HT1080 (cell line): ENCODE results near the gene APEH. TPM values are rescaled to one million over a fixed set of nuclear protein-coding genes. Genes with fewer than 3 reads are reported as not detected.
"Not testable (repeated sequence)": the region's sequence is repeated elsewhere in the genome, so short reads cannot be mapped to it uniquely, and the experiment has no call there.

ENCODE experiments used
- DNase-seq: peaks from one replicate; pipeline ENCODE4 v3.0.0-alpha.2; 2015; ENCODE audit warnings: low read depth
- total RNA-seq: library from RNA; depleted of rRNA; stranded (reverse); fragments of >200 nt; shearing (Covaris generic); gene quantifications from 2 replicates; pipeline ENCODE4 v1.2.3, GENCODE V29; 2014

APEH gene
- total RNA-seq, 1 experiment from 2014 or later: 163 TPM

DNA sequence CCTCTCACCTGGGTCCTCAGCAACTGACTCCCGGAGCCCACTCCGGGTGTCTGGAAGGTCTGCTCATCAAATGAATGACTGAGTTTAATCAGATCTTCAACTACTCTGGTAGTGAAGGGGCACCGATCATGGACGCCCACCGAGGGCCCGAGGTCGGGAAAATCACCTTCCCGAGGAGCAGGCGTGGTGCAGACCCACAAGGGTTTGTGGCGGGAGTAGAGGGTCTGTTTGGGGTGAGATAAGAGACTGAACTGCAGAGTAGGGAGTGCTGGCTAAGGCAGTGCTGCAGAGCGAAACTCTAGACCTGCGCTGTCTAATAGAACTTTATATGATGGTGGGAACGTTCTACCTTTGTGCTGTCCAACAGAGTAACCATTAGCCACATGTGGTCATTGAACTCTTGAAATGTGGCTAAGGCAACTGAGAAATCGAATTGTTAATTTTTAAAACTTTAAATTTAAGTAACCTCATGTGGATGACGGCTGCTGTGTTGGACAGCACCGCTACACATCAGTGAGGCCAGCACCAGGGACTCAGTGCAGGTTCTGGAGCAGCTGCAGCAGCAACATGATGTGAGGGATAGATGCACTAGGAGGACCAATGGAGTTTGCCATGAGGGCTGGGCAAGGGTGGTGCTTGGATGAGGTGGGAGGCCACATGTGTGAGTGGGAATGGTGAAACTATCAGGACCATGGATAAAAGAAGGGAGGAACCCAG lies 15.9 kb downstream of the APEH start:
- DNase-seq: not testable (repeated sequence)

DNA sequence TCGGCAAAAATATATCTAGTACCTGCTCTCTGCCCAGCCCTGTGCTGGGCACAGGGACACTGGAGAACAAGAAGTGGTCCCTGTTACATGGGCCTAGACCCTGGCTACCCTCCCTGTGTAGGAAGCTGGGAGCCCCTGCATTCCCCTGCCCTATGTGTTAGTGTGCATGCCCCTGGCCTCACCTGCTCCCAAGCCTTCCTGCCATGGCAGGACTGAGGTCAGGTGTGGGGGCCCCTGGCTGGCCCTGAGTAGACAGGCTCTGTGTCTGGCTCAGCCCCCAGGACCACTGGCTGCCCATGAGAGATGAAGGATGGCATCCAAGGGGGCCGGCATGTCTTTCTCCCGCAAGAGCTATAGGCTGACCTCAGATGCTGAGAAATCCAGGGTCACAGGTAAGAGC lies 16.7 kb downstream of the APEH start:
- DNase-seq: not testable (repeated sequence)

DNA sequence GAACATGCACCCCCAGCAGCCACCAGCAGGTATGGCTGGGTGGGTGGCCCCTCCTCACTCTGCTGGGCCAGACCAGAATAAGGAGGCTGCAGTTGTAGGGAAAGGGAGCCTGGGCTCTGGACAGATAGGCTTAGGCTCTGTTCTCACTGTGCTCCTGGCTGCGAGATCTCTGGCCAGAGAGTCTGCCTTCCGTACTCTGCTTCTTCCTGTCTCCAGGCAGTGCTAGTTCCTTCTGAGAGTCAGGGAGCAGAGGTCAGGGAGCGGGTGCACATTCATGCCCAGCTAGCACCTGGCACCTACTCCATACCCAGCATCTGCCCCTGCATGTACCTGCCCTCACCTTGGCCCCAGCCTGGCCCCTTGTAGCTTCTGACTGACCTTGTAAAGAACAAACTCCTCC lies 17.3 kb downstream of the APEH start:
- DNase-seq: not testable (repeated sequence)

DNA sequence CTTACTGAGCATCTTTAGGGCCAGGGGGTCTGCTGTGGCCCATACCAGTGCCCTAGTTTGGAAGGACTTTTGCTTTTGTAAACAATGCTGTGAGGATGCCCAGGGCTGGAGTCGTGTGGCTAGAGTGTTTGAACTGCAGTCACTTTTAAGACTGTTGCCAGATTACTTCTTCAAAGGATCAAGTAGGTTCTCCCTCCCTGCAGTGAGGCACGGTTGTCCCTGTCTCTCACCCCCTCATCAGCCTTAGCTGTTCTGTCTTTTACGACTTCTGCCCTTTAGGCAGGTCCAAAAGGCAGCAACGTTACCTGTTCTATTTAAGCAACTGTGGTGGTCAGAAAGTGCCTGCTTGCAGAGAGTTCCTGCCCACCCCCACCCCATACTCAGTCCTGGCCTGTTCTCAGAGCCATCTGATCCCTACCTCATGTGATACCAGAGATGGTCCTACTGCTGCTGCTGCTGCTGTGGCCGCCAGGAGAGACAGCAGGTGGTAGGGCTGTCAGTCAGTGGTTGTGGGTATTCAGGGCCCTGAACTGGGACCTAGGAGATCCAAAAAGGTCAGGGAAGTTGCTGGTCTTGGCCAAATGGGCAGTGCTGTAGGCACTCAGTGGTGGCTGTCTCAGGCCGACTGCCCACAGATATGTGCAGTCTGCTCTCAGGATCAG lies 20.4 kb downstream of the APEH start:
- not testable (repeated sequence) for DNase-seq

DNA sequence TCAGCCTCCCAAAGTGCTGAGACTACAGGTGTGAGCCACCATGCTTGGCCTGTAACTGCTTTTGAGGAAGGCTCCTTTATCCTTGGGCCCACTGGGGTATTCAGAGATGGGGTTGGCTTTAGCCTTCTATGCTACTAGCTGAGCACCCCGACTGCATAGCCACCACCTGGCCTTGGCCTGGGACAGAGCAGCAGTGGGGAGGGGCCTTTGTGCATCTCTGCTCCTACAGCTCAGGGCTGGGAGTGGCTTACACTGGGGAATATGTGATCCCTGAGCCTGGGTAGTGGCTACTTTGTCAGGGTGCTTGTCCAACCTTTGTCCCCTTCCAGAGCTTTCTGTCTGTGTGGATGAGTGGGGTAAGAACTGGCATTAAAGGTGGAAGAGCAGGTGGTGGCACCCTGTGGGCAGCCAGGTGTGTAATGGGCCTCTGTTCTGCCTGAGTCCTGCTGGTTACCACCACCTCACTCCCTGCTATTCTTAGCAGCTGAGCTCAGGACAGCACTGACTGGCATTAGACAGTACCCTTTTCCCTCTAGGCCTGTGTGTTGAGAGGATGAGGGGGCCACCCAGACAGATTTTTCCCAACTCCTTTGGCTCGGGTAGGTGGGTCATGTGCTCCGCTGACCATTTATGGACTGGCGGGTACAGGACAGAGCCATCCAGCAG lies 21.3 kb downstream of the APEH start:
- not testable (repeated sequence) for DNase-seq

DNA sequence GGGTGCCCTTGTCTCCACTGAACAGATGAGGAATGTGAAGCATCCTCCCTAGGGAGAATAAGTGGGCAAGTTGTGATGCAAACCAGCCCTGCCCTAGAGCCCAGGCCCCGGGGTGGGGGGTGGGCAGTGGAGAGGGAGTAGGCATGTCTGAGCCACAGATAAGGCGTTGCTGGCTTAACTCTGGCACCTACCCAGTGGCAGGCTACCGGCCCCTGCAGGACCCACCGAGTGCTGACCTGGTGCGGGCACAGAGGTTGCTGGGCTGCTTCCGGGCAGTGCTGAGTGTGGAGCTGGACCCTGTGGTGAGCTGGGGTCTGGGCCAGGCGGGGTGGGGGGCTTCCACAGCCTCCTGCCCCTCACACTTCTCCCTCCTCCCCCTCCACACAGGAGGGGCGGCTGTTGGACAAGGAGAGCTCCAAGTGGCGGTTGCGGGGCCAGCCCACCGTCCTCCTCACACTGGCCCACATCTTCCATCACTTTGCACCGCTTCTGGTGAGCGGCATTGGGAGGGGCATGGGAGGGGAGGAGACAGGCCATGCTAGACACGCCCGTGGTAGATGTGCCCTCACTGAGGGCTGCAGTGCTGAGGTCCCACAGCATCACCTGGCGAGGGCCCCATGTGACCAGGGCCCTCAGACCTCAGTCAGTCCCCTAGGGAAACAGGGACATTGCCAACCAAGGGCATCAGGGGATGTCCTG lies 25.3 kb downstream of the APEH start:
- no peak for DNase-seq

DNA sequence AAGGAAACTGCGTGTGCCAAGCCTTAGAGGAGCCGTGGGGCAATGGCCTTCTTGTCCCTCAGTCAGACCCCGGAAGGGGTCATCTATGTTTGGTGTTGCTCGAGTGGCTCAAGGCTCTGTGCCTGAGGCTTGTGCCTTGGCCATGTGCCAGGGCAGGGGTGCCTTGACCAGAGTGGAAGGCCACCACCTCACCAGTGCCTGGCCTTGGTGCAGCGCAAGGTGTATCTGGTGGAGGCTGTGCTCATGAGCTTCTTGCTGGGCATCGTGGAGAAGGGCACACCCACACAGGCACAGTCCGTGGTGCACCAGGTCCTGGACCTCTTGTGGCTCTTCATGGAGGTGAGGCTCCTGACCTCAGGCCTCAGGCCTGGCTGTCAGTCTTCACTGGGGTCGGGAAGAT lies 25.9 kb downstream of the APEH start:
- DNase-seq: no peak

DNA sequence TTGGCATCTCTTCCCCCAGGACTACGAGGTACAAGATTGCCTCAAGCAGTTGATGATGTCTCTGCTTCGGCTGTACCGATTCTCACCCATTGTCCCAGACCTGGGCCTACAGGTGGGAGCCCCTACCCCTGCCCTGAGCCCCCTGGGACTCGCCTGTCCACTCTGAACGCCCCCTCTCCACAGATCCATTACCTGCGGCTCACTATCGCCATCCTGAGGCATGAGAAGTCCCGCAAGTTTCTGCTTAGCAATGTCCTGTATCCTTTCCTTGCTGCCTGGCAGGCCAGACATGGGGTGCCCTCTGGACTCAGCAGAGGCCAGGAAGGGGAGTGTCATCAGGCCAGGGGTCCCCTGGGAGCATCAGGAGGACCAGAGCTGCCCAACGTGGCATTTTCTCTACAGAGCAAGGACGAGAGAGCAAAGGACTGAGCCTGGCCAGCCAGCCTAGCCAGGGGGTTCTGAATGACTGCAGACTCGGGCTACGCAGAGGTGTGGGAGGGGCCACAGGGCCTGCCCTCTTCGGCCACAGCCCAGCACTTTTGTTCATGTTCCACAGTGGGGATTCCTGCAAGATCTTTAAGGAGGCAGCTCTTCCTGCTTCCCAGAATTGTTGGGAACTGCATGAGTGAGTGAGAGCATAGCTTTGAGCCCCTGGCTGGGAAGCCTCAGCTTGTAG lies 26.4 kb downstream of the APEH start:
- DNase-seq: no peak

DNA sequence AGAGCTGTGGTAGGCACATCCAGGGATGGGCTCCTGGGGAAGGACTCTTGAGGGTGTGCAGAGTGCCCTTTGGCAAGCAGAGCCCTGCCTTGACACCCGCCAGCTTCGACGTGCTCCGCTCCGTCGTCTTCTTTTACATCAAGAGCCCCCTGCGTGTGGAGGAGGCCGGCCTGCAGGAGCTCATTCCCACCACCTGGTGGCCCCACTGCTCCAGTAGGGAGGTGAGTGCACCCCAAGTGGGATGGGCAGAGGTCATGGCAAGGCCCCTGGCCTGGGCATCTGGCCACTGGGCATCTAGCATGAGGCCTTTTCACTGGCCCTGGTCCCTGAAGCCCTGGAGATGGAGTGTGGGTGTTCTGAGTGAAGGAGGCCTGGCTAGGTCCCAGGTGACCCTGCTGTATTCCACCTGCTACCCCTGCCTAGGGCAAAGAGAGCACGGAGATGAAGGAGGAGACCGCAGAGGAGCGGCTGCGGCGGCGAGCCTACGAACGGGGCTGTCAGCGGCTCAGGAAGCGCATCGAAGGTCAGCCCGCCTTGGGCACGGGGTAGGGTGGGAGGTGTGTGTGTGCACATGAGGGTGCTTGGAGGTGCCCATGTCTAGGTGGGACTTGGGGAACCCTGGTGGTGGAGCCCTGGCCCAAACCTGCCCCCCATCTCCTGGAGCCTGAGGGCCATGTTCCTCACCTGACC lies 27.4 kb downstream of the APEH start:
- DNase-seq: no peak

DNA sequence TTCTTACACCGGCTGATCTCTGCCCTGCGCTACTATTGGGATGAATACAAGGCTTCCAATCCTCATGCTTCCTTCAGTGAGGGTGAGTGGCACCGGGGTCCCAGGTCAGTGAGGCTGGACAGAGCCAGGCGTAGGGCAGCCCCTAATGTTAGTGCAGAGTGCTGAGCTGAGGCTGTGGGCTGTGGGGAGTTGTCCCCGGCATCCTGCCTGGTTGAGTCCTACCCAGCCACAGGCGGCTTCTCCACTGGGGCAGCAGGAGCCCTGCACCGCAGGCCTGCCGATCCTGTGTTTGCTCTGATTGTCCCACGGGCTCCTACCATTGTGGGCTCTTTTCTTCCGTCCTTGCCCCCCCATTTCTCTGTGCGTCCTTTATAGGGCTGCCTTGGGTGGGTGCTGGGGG lies 28.5 kb downstream of the APEH start:
- no peak for DNase-seq

DNA sequence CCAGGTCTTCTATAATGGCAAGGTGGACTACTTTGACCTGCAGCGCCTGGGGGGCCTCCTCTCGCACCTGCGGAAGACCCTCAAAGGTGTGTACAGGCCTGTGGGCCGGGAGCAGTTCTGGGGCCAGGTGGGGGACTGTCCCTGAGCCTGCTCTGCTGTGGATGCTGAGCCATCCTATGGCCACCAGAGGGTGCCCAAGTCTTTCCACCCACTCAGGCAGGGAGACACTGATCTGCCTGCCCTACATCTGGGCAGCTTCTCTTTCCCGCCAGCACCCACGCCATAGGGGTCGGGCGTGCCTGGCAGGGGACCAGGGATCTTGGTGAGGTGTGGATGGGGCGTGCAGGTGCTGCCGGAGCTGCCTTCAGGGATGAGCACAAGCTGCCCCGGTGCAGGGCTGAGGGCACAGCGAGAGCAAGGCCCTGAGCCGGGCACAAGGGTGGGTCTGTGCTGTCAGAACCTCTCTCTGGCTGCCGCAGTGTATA lies 29.3 kb downstream of the APEH start:
- DNase-seq: peak; percentile 70

DNA sequence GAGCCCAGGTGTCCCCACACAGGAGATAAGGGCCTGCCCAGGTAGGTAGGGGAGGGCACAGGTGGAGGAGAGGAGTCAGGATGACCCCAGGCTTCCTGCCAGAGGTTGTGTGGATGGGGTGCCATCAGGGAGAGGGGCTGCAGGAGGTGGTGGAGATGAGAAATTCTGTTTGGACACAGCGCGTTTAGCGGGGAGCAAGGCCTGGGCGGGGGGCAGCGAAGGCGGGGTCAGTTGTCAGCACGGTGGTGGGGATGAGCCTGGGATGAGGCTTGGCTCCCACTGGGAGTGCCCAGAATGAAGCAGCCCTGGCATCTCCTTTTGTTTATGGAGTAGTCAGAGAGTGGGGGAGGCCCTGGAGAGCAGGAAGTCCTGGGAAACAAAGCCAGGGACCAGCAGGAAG lies 29.8 kb downstream of the APEH start:
- no peak for DNase-seq

DNA sequence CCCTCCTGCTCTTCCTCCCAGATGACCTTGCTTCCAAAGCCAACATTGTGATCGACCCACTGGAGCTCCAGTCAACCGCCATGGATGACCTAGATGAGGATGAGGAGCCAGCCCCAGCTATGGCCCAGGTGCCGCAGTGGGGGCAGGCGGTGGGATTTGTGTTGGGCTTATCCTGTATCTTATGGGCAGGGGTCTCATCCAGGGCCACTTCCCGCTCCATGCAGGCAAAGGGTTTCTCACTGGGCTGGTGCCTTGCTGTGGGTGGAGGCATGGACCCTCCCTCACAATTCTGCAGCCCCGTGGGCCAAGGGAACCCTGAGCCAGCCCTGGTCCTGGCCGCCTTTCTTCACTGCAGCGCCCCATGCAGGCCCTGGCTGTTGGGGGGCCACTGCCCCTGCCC lies 30.5 kb downstream of the APEH start:
- DNase-seq: no peak

DNA sequence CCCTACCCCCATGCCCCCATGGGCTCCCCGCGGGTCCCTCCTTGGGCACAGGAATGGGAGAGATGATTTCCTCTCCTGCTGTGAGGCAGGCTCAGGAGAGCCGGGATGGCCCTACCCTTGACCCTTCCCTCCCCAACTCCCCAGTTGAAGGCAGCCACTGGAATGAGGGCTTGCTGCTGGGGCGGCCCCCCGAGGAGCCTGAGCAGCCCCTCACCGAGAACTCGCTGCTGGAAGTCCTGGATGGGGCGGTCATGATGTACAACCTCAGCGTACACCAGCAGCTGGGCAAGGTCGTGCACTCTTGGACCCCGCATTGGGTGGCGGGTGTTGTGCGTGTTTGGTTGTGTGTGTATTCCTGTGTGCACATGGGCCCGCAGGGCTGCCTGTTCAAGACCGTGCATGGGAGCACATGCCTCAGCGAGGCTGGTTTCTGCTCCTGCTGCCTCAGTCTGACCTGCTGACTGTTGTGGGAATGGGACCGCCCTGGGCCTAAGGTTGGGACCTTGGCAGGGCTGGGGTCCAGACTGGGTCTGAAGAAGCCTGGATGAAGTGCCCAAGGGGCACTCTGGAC lies 31.3 kb downstream of the APEH start:
- no peak for DNase-seq

DNA sequence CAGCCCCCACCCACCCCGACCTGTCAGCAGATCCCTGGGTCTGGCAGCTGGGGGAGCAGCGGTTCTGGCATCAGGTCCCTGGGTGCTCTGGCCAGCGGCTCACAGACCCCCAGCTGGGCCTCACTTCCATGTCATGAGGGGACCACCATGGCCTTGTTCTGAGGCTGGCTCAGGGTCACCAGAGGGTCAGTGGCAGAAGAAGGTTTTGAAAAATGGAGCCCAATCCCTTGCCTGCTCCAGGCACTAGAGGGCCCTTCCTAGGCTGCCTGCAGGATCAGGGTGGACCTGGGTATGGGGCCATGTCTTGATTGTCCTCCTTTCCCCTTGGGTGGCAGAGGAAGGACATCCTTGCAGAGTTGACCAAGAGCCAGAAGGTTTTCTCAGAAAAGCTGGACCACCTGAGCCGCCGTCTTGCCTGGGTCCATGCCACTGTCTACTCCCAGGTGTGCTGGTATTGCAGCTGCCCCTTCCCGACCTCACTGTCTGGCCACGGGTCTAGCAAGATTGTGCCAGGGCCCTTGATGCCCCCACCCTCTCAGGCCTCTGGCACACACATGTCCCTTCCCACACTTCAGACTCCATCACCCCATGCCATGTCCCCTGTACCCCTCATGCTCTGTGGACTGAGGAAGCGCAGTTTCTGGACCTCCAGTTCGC lies 32.4 kb downstream of the APEH start:
- no peak for DNase-seq

DNA sequence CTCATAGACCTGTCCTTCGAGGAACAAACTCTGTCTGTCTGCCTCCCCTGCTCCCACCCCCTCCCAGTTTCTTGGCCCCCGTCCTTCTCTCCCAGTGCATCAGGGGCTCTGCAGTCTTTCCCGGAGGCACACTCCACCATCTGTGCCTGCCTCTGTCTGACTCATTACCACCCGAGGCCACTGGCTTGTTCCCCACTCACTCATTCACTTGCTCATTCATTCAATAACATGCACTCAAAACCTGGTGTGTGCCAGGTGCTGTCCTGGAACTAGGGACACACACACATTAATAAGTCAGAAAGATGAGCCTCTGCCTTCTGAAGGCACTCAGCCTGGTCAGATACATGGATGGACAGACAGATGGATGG lies 32.9 kb downstream of the APEH start:
- DNase-seq: peak; percentile 32

DNA sequence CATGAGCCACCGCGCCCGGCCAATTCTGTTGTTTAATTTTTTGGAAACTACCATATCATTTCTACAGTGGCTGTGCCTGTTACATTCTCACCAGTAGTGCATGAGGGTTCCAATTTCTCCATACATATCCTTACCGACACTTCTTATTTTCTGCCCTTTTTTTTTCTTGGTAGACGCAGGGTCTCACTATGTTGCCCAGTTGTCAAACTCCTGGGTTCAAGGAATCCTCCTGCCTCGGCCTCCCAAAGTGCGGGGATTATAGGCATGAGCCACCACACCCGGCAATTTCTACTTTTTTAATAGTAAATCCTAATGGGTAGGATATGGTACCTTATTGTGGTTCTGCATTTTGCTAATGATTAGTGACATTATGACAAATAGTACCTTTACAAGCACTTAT lies 35.7 kb downstream of the APEH start:
- no peak for DNase-seq

DNA sequence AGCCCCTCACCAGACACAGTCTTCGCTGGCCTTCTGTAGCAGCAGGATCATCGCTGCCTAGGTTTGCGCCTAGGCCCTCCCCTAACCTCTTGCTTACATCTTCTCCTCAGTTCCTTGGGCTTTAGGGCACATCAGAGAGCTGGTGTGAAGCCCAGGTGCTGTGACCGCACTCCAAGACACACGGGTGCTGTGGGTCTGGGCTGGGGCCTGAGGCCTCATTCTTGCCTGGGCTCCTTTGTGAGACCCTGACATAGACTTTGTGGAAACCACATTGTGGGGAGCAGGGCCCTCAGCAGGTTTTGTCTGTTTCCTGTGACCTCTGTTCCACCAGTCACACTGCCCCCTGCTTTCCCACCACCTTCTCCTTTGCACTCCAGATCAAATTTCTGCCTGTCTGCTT lies 37.3 kb downstream of the APEH start:
- DNase-seq: no peak

DNA sequence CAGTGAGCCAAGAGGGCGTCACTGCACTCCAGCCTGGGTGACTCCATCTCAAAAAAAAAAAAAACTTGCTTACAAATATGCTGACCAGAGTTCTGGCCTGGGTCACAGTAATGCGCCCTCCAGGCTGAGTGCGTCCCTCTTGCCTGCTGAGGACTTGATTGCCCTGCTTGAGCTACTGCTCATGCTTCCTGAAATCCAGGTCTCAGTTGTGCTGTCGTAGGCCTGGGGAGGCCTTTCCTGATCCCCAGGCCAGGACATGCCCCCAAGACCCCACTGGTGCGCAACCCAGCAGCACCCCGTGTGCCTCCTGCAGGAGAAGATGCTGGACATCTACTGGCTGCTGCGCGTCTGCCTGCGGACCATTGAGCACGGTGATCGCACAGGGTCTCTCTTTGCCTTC lies 38.0 kb downstream of the APEH start:
- no peak for DNase-seq
